Type B pancreatic cell (in vitro differentiated cells): ENCODE measurements around the gene DNAI2. TPM values are rescaled to one million over a fixed set of nuclear protein-coding genes. Genes with fewer than 3 reads are reported as not detected.
A peak's percentile ranks its signal among the peaks of the same experiment; 100 is the strongest.
"Not testable (repeated sequence)": the region's sequence is repeated elsewhere in the genome, so short reads cannot be mapped to it uniquely, and the experiment has no call there.

ENCODE experiments used
- DNase-seq: peaks from one replicate; pipeline ENCODE4 v3.0.0; 2021; ENCODE audit warnings: mixed read lengths; ENCODE audit not compliant: unreplicated experiment; ENCODE audit errors: extremely low spot score
- H3K27ac Mint-ChIP-seq: 2 replicates; pipeline ENCODE4 v1.8.0; 2021; ENCODE audit warnings: mild to moderate bottlenecking, mixed read lengths
- H3K27me3 Mint-ChIP-seq: 2 replicates; pipeline ENCODE4 v1.8.0; 2021; ENCODE audit warnings: mixed read lengths
- H3K36me3 Mint-ChIP-seq: 2 replicates; pipeline ENCODE4 v1.8.0; 2021; ENCODE audit warnings: mixed read lengths
- H3K4me1 Mint-ChIP-seq: one replicate; pipeline ENCODE4 v1.8.0; 2021; ENCODE audit warnings: mixed read lengths; ENCODE audit not compliant: unreplicated experiment
- H3K4me3 Mint-ChIP-seq: 2 replicates; pipeline ENCODE4 v1.8.0; 2021; ENCODE audit warnings: mild to moderate bottlenecking, mixed read lengths
- H3K9me3 Mint-ChIP-seq: 2 replicates; pipeline ENCODE4 v1.8.0; 2021; ENCODE audit warnings: mixed read lengths
- CTCF ChIP-seq: fragments of 200-600 bp; sonication (generic); conservative IDR thresholded peaks from 2 replicates; pipeline ENCODE4 v1.5.0; 2021; ENCODE audit warnings: antibody characterized with exemption, mild to moderate bottlenecking
- total RNA-seq: library from RNA; stranded (reverse); gene quantifications from 2 replicates; pipeline ENCODE4 v1.2.1, GENCODE V29; 2021; ENCODE audit warnings: low replicate concordance

Gene DNAI2
- total RNA-seq, 1 donor from 2014 or later: 0.87 TPM

- H3K27me3 Mint-ChIP-seq: peaks cover 40% of the 10 kb centered on the region
- peak overlapping the region; percentile 6 for H3K4me3 Mint-ChIP-seq
- H3K36me3 Mint-ChIP-seq: no peaks in the 10 kb centered on the region
- no peak for TF ChIP-seq CTCF
- no peak overlapping the region for H3K27ac Mint-ChIP-seq
- H3K9me3 Mint-ChIP-seq: no peaks in the 10 kb centered on the region
- H3K4me1 Mint-ChIP-seq: peaks cover 33% of the 10 kb centered on the region
- no peak for DNase-seq
Measured at GRCh38 chr17:74276051-74276476, 2.0 kb downstream of the DNAI2 start.

- Mint-ChIP-seq H3K27ac (no peak overlapping the region), H3K36me3 (no peaks in the 10 kb centered on the region), H3K27me3 (peaks cover 40% of the 10 kb centered on the region), H3K9me3 (no peaks in the 10 kb centered on the region), H3K4me3 (no peak overlapping the region), H3K4me1 (peaks cover 32% of the 10 kb centered on the region)
- TF ChIP-seq CTCF: no peak
- DNase-seq: no peak
Measured at GRCh38 chr17:74276541-74277009, 2.5 kb downstream of the DNAI2 start.

DNA sequence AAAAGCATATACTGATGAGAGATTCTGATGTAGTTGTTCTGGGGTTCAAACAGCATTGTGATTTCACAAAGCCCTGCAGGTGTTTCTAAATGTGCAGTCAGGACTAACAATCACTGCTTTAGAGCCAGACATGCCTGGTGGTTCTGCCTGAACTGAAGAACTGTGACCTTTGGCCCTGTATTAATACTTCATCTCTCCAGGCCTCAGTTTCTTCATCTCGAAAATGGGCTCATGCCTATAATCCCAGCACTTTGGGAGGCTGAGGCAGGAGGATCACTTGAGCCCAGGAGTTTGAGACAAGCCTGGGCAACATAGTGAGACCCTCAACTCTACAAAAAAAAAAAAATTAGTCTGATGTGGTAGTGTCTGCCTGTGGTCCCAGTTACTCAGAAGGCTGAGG is 3.9 kb downstream of the DNAI2 start:
- H3K9me3 Mint-ChIP-seq: no peaks in the 10 kb centered on the region

GRCh38 chr17:74279617-74280016 is 5.6 kb downstream of the DNAI2 start:
- H3K9me3 Mint-ChIP-seq, H3K27ac Mint-ChIP-seq, DNase-seq, H3K36me3 Mint-ChIP-seq, H3K4me3 Mint-ChIP-seq, H3K4me1 Mint-ChIP-seq: not testable (repeated sequence)
- H3K27me3 Mint-ChIP-seq: peaks cover 20% of the 10 kb centered on the region

More for the DNA sequence above, 3.9 kb downstream of the DNAI2 start:
- no peak overlapping the region for H3K27ac Mint-ChIP-seq
- no peak for TF ChIP-seq CTCF
- no peaks in the 10 kb centered on the region for H3K36me3 Mint-ChIP-seq
- H3K4me1 Mint-ChIP-seq: peaks cover 18% of the 10 kb centered on the region
- DNase-seq: no peak
- H3K4me3 Mint-ChIP-seq: no peak overlapping the region
- H3K27me3 Mint-ChIP-seq: peaks cover 35% of the 10 kb centered on the region

DNA sequence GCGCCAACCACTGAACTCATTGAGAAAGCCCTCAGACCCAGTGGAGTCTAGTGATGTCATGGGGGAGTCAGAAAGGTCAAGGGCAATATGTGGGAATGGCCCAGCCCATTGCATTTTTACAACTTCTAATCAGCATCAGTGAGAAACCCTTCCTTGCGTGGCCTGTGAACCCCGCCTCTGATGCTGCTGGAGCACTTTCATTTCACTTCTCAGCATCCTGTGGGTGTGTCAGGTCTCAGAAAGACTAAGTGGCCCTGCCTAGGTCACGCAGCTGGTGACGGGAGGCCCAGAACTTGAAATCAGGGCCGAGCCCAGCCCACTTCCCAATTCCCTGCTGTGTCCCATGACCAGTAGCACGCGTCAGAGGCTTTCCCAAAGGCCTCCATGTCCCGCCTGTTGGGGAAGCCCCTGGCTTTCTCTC is 6.1 kb downstream of the DNAI2 start:
- Mint-ChIP-seq H3K27me3 (peaks cover 18% of the 10 kb centered on the region), H3K36me3 (no peaks in the 10 kb centered on the region), H3K4me3 (no peak overlapping the region), H3K4me1 (peaks cover 11% of the 10 kb centered on the region), H3K27ac (no peak overlapping the region), H3K9me3 (no peaks in the 10 kb centered on the region)
- no peak for TF ChIP-seq CTCF
- no peak for DNase-seq

DNA sequence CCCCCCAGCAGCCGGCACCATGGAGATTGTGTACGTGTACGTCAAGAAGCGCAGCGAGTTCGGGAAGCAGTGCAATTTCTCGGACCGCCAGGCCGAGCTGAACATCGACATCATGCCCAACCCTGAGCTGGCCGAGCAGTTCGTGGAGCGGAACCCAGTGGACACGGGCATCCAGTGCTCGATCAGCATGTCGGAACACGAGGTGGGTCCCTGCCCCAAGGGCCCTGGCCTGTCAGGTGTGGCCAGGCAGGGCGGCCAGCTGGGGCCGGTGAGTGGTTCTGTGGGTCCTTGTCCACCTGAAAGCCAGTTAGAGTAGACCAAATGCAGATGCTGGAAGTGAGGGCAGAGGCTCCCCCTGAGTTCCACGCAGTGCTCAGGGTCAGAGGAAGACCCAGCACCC is 7.8 kb downstream of the DNAI2 start:
- Mint-ChIP-seq H3K9me3 (no peaks in the 10 kb centered on the region), H3K27me3 (peaks cover 5% of the 10 kb centered on the region), H3K4me1 (peaks cover 6% of the 10 kb centered on the region), H3K27ac (no peak overlapping the region), H3K4me3 (no peak overlapping the region), H3K36me3 (no peaks in the 10 kb centered on the region)
- DNase-seq: no peak
- no peak for TF ChIP-seq CTCF

- DNase-seq, H3K27ac Mint-ChIP-seq, H3K27me3 Mint-ChIP-seq, H3K4me3 Mint-ChIP-seq, H3K36me3 Mint-ChIP-seq, H3K9me3 Mint-ChIP-seq, H3K4me1 Mint-ChIP-seq: not testable (repeated sequence)
Measured at GRCh38 chr17:74282274-74282586, 8.2 kb downstream of the DNAI2 start.
